ENCODE measurements around the gene NLN.
"Not testable (repeated sequence)": the region's sequence is repeated elsewhere in the genome, so short reads cannot be mapped to it uniquely, and the experiment has no call there.

Gene NLN

GRCh38 chr5:65766781-65767180 is 44.8 kb downstream of the NLN start:
- no peak for DNase-seq (ENCODE audit: low read depth)
- H3K4me3 ChIP-seq (ENCODE audit: low read depth, low read length) = no peak overlapping the region
- TF ChIP-seq POLR2A (IDR thresholded peaks at IDR 0.05; ENCODE audit: extremely low read depth, insufficient read length) = no peak
- TF ChIP-seq CTCF (IDR thresholded peaks at IDR 0.05; ENCODE audit: low read depth, low read length) = no peak
- TF ChIP-seq MAX (IDR thresholded peaks at IDR 0.05; ENCODE audit: low read depth, low read length) = no peak
- no peak for TF ChIP-seq MYC (IDR thresholded peaks at IDR 0.05; ENCODE audit: low read depth, low read length)

- H3K4me3 ChIP-seq (ENCODE audit: low read depth, low read length) = no peak overlapping the region
- DNase-seq (ENCODE audit: low read depth) = no peak
- TF ChIP-seq CTCF (IDR thresholded peaks at IDR 0.05; ENCODE audit: low read depth, low read length) (no peak), MAX (IDR thresholded peaks at IDR 0.05; ENCODE audit: low read depth, low read length) (no peak), MYC (IDR thresholded peaks at IDR 0.05; ENCODE audit: low read depth, low read length) (no peak), POLR2A (IDR thresholded peaks at IDR 0.05; ENCODE audit: extremely low read depth, insufficient read length) (no peak)
These were observed 45.6 kb downstream of the NLN start for GRCh38 chr5:65767565-65767964.

- no peak overlapping the region for H3K4me3 ChIP-seq (ENCODE audit: low read depth, low read length)
- DNase-seq (ENCODE audit: low read depth) = no peak
- TF ChIP-seq CTCF (IDR thresholded peaks at IDR 0.05; ENCODE audit: low read depth, low read length) (no peak), POLR2A (IDR thresholded peaks at IDR 0.05; ENCODE audit: extremely low read depth, insufficient read length) (no peak)
These were observed 46.8 kb downstream of the NLN start for GRCh38 chr5:65768723-65769346.

- DNase-seq (ENCODE audit: low read depth) = no peak
- no peak for TF ChIP-seq MAX (IDR thresholded peaks at IDR 0.05; ENCODE audit: low read depth, low read length)
- TF ChIP-seq CTCF (IDR thresholded peaks at IDR 0.05; ENCODE audit: low read depth, low read length) = no peak
- no peak for TF ChIP-seq MYC (IDR thresholded peaks at IDR 0.05; ENCODE audit: low read depth, low read length)
- no peak for TF ChIP-seq POLR2A (IDR thresholded peaks at IDR 0.05; ENCODE audit: extremely low read depth, insufficient read length)
- no peak overlapping the region for H3K4me3 ChIP-seq (ENCODE audit: low read depth, low read length)
These were observed 47.5 kb downstream of the NLN start for GRCh38 chr5:65769539-65769938.

- DNase-seq (ENCODE audit: low read depth) = no peak
- no peak overlapping the region for H3K4me3 ChIP-seq (ENCODE audit: low read depth, low read length)
- no peak for TF ChIP-seq CTCF (IDR thresholded peaks at IDR 0.05; ENCODE audit: low read depth, low read length)
- no peak for TF ChIP-seq POLR2A (IDR thresholded peaks at IDR 0.05; ENCODE audit: extremely low read depth, insufficient read length)
- no peak for TF ChIP-seq MAX (IDR thresholded peaks at IDR 0.05; ENCODE audit: low read depth, low read length)
- no peak for TF ChIP-seq MYC (IDR thresholded peaks at IDR 0.05; ENCODE audit: low read depth, low read length)
These were observed 49.3 kb downstream of the NLN start for GRCh38 chr5:65771266-65771665.

- H3K4me3 ChIP-seq (ENCODE audit: low read depth, low read length); DNase-seq (ENCODE audit: low read depth): not testable (repeated sequence)
These were observed 51.0 kb downstream of the NLN start for GRCh38 chr5:65772963-65773362.
